ENCODE results near the gene GPBP1L1. TPM values are rescaled to one million over a fixed set of nuclear protein-coding genes. Genes with fewer than 3 reads are reported as not detected.

The GPBP1L1 gene
- total and polyA plus RNA-seq, 2 of the 13 experiments (the other 11 are each of a cell fraction or from before 2014, with no cell fraction given) = 45.9 to 86.1 TPM

DNA sequence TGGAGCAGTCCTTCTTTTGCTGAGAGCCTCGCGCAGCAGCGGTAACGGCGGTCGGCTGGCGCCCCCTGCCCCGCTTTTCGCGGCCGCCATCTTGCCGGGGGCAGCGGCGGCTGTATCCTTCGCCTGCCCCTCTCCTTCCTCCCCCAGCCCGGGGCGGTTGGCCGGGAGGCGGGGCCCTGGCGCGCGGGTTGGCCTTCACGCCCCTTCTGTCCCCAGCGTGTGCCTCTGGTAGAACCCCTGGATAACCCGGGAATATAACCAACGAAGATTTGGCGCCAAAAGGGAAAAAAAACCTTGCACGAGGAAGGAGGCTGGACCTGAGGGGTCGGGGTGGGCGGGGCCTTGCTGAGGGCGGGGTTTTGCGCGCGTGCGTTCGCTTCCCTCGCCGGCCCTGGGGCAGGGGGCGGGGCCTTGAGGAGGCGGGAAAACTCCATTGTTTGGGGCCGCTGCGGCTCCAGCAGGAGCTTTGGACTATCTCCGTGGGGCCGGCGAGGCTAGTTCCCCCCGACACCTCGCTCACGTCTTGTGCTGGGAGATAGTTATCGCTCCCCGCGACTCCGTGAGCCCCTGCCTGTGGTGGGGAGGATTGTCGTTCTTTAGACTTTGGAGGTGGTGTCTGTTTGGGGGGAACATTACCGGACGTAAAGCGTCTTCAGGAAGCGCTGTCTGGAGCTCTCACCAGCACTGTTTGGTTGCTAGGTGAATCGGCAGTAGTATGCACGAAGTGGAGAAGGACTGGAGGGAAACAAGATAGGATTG lies 101.8 kb downstream of the GPBP1L1 start (continued):
- 0 out of 2 replicates have a peak, but pooled peaks have one; percentile 12 for TF ChIP-seq MED1 (CRISPR knock-in tag; IDR thresholded peaks at IDR 0.05)
- no peak for TF ChIP-seq TRIM24 (CRISPR knock-in tag; IDR thresholded peaks at IDR 0.05)
- TF ChIP-seq KLF16 (CRISPR knock-in tag; IDR thresholded peaks at IDR 0.05) = peak in 1 of 2 experiments; percentile 27; a peak in 1 of 4 replicates
- TF ChIP-seq ZNF446 (CRISPR knock-in tag; IDR thresholded peaks at IDR 0.05) = peak; percentile 37; the same call in 1 of the 2 replicates
- no peak for TF ChIP-seq NR3C1 (CRISPR knock-in tag; IDR thresholded peaks at IDR 0.05)
- TF ChIP-seq, protein P1, sequence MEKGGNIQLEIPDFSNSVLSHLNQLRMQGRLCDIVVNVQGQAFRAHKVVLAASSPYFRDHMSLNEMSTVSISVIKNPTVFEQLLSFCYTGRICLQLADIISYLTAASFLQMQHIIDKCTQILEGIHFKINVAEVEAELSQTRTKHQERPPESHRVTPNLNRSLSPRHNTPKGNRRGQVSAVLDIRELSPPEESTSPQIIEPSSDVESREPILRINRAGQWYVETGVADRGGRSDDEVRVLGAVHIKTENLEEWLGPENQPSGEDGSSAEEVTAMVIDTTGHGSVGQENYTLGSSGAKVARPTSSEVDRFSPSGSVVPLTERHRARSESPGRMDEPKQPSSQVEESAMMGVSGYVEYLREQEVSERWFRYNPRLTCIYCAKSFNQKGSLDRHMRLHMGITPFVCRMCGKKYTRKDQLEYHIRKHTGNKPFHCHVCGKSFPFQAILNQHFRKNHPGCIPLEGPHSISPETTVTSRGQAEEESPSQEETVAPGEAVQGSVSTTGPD (CRISPR knock-in tag; IDR thresholded peaks at IDR 0.05) = no peak
- TF ChIP-seq, protein P2, sequence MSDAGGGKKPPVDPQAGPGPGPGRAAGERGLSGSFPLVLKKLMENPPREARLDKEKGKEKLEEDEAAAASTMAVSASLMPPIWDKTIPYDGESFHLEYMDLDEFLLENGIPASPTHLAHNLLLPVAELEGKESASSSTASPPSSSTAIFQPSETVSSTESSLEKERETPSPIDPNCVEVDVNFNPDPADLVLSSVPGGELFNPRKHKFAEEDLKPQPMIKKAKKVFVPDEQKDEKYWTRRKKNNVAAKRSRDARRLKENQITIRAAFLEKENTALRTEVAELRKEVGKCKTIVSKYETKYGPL (CRISPR knock-in tag; IDR thresholded peaks at IDR 0.05) = no peak
- 0 out of 2 replicates have a peak, but pooled peaks have one; percentile 5 for TF ChIP-seq ZNF556 (CRISPR knock-in tag; IDR thresholded peaks at IDR 0.05; ENCODE audit: borderline replicate concordance)
- TF ChIP-seq ZMAT3 (CRISPR knock-in tag; conservative IDR thresholded peaks at IDR 0.05) = 0 out of 2 replicates have a peak, but pooled peaks have one; percentile 34
- TF ChIP-seq ELF4 (CRISPR knock-in tag; IDR thresholded peaks at IDR 0.05; ENCODE audit: borderline replicate concordance) = no peak; the same call in 1 of the 2 replicates
- no peak for TF ChIP-seq NFE2 (CRISPR knock-in tag; IDR thresholded peaks at IDR 0.05)
- TF ChIP-seq, protein P3, sequence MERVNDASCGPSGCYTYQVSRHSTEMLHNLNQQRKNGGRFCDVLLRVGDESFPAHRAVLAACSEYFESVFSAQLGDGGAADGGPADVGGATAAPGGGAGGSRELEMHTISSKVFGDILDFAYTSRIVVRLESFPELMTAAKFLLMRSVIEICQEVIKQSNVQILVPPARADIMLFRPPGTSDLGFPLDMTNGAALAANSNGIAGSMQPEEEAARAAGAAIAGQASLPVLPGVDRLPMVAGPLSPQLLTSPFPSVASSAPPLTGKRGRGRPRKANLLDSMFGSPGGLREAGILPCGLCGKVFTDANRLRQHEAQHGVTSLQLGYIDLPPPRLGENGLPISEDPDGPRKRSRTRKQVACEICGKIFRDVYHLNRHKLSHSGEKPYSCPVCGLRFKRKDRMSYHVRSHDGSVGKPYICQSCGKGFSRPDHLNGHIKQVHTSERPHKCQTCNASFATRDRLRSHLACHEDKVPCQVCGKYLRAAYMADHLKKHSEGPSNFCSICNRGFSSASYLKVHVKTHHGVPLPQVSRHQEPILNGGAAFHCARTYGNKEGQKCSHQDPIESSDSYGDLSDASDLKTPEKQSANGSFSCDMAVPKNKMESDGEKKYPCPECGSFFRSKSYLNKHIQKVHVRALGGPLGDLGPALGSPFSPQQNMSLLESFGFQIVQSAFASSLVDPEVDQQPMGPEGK (CRISPR knock-in tag; IDR thresholded peaks at IDR 0.05) = peak; percentile 77; the same call in 1 of the 2 replicates
- 0 out of 2 replicates have a peak, but pooled peaks have one; percentile 14 for TF ChIP-seq ZSCAN12 (CRISPR knock-in tag; IDR thresholded peaks at IDR 0.05)
- peak; percentile 19; the same call in 1 of the 2 replicates for TF ChIP-seq YEATS4 (CRISPR knock-in tag; IDR thresholded peaks at IDR 0.05; ENCODE audit: borderline replicate concordance)
- TF ChIP-seq, protein P4, sequence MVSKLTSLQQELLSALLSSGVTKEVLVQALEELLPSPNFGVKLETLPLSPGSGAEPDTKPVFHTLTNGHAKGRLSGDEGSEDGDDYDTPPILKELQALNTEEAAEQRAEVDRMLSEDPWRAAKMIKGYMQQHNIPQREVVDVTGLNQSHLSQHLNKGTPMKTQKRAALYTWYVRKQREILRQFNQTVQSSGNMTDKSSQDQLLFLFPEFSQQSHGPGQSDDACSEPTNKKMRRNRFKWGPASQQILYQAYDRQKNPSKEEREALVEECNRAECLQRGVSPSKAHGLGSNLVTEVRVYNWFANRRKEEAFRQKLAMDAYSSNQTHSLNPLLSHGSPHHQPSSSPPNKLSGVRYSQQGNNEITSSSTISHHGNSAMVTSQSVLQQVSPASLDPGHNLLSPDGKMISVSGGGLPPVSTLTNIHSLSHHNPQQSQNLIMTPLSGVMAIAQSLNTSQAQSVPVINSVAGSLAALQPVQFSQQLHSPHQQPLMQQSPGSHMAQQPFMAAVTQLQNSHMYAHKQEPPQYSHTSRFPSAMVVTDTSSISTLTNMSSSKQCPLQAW (CRISPR knock-in tag; IDR thresholded peaks at IDR 0.05) = 0 out of 2 replicates have a peak, but pooled peaks have one; percentile 40
- peak; percentile 35; the same call in 1 of the 2 replicates for TF ChIP-seq ONECUT2 (CRISPR knock-in tag; IDR thresholded peaks at IDR 0.05)
- TF ChIP-seq EEA1 (CRISPR knock-in tag; IDR thresholded peaks at IDR 0.05; ENCODE audit: borderline replicate concordance) = no peak
- TF ChIP-seq, protein P5, sequence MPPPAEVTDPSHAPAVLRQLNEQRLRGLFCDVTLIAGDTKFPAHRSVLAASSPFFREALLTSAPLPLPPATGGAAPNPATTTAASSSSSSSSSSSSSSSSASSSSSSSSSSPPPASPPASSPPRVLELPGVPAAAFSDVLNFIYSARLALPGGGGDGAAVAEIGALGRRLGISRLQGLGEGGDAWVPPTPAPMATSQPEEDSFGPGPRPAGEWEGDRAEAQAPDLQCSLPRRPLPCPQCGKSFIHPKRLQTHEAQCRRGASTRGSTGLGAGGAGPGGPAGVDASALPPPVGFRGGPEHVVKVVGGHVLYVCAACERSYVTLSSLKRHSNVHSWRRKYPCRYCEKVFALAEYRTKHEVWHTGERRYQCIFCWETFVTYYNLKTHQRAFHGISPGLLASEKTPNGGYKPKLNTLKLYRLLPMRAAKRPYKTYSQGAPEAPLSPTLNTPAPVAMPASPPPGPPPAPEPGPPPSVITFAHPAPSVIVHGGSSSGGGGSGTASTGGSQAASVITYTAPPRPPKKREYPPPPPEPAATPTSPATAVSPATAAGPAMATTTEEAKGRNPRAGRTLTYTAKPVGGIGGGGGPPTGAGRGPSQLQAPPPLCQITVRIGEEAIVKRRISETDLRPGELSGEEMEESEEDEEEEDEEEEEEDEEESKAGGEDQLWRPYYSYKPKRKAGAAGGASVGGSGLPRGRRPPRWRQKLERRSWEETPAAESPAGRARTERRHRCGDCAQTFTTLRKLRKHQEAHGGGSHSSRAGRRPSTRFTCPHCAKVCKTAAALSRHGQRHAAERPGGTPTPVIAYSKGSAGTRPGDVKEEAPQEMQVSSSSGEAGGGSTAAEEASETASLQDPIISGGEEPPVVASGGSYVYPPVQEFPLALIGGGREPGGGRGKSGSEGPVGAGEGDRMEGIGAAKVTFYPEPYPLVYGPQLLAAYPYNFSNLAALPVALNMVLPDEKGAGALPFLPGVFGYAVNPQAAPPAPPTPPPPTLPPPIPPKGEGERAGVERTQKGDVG (CRISPR knock-in tag; IDR thresholded peaks at IDR 0.05; ENCODE audit: borderline replicate concordance) = no peak
